GM06990 (cell line): ENCODE results near the gene CD63.

Experiments used
- DNase-seq: peaks from one replicate; pipeline ENCODE4 v3.0.0-alpha.2; 2011; ENCODE audit not compliant: insufficient read length; ENCODE audit errors: extremely low read depth
- H3K27me3 ChIP-seq: replicated peaks from 2 replicates; pipeline ENCODE4 v1.6.0; 2011; ENCODE audit warnings: low read length; ENCODE audit not compliant: control insufficient read depth, insufficient read depth
- H3K36me3 ChIP-seq: 2 replicates; pipeline ENCODE4 v1.5.1; 2011; ENCODE audit warnings: low read length; ENCODE audit not compliant: control insufficient read depth, insufficient read depth
- H3K4me3 ChIP-seq: replicated peaks from 2 replicates; pipeline ENCODE4 v1.5.1; 2011; ENCODE audit warnings: low read depth, mild to moderate bottlenecking, control low read depth, low read length
- TF ChIP-seq, protein P1 (sequence below): IDR thresholded peaks from 2 replicates; pipeline ENCODE4 v1.5.1; 2011; ENCODE audit warnings: low read length, control low read depth, mild to moderate bottlenecking, inconsistent platforms; ENCODE audit not compliant: insufficient read depth, poor library complexity, severe bottlenecking

CD63 gene

DNA sequence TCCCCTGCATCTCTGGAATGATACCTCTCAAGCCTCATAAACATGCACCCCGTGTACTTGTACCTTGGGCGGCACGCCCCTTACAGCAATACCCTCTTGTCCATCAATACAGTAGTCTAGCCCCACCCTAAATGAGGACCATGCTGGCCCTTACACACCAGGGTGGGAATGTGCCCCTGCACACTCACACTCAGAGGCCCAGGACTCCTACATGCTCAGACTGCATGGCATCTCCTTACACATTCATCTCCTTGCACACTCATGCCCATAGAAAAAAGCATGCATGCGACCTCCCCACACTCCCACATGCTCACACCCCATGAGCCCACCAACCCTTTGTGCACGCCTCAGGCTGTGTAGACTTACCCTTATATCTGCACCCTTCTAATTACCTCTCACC is 43.1 kb downstream of the CD63 start:
- no peak for DNase-seq
- Histone ChIP-seq H3K27me3 (peaks cover 5% of the 10 kb centered on the region; the same call in 1 of the 2 replicates), H3K4me3 (no peak overlapping the region), H3K36me3 (no peaks in the 10 kb centered on the region)
- TF ChIP-seq, protein P1, sequence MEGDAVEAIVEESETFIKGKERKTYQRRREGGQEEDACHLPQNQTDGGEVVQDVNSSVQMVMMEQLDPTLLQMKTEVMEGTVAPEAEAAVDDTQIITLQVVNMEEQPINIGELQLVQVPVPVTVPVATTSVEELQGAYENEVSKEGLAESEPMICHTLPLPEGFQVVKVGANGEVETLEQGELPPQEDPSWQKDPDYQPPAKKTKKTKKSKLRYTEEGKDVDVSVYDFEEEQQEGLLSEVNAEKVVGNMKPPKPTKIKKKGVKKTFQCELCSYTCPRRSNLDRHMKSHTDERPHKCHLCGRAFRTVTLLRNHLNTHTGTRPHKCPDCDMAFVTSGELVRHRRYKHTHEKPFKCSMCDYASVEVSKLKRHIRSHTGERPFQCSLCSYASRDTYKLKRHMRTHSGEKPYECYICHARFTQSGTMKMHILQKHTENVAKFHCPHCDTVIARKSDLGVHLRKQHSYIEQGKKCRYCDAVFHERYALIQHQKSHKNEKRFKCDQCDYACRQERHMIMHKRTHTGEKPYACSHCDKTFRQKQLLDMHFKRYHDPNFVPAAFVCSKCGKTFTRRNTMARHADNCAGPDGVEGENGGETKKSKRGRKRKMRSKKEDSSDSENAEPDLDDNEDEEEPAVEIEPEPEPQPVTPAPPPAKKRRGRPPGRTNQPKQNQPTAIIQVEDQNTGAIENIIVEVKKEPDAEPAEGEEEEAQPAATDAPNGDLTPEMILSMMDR, result no peak

DNA sequence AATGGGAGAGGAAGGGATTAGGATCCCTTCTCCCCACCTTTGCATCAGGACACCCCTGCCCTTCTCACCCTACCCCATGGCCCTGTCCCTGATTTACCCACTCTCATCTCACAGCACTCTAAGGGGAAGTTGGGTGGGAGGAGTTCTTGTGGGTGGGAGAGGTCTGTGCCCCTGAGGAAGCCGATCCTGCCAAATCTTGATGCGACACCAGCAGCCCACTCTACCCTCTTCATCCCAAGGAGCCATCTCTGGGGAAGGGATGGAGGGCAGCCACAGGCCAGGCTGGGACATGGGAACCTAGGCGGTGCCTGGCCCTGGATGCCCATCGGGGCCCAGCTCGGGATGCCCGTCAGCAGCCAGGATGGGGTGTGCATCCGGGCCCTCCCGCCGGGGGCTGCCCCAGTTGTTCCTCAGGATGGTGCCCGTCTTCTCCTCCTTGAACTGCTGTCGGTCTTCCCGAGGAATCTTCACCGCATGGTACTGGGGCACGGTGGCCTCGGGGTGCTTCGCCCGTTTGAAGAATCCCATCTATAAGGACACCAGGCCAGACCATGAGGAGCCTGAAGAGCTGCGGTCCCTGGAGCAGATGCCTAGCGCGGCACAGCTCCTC is 43.9 kb downstream of the CD63 start:
- peaks cover 5% of the 10 kb centered on the region; the same call in 1 of the 2 replicates for H3K27me3 ChIP-seq
- DNase-seq, result no peak
- no peaks in the 10 kb centered on the region for H3K36me3 ChIP-seq
- H3K4me3 ChIP-seq, result no peak overlapping the region
- TF ChIP-seq, protein P1, result no peak

DNA sequence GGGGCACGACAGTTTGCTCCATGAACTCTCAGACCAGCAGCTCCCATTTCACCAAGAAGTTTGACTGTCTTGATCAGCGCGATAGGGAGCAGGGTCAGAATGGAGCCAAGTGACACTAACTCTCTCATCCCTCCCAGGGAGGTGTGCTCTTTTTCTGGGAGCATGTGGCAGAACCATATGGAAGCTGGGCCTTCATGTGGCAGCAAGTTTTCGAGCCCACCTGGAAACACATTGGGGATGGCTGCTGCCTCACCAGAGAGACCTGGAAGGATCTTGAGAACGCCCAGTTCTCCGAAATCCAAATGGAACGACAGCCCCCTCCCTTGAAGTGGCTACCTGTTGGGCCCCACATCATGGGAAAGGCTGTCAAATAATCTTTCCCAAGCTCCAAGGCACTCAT is 45.1 kb downstream of the CD63 start:
- TF ChIP-seq, protein P1, result no peak
- Histone ChIP-seq H3K4me3 (no peak overlapping the region), H3K36me3 (no peaks in the 10 kb centered on the region), H3K27me3 (peaks cover 5% of the 10 kb centered on the region; the same call in 1 of the 2 replicates)
- no peak for DNase-seq

DNA sequence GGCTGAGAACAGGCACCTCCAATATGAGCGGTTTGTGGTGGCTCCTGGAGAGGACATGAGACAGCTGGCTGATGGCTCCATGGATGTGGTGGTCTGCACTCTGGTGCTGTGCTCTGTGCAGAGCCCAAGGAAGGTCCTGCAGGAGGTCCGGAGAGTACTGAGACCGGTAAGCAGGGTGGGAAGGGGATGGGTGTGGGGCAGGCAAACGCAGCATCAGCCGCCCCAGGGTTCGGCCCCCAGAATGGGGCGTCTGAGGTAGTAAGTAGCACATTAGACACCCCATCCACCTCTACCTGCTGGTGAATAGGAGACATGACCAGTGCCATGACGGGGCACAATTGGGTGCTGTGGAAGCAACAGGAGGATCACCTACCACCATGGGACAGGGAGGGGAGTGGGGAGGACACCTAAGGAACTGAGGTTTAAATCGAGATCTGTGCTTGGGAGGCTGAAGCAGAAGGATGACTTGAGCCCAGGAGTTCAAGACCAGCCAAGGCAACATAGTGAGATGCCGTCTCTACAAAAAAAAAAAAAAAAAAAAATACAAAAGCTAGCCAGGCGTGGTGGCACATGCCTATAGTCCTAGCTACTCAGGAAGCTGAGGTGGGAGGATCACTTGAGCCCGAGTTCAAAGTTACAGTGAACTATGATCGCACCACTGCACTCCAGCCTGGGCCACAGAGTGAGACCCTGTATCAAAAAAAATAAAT is 46.6 kb downstream of the CD63 start:
- Histone ChIP-seq H3K36me3 (no peaks in the 10 kb centered on the region), H3K27me3 (peaks cover 3% of the 10 kb centered on the region; the same call in 1 of the 2 replicates), H3K4me3 (no peak overlapping the region)
- TF ChIP-seq, protein P1, result no peak
- DNase-seq, result no peak

DNA sequence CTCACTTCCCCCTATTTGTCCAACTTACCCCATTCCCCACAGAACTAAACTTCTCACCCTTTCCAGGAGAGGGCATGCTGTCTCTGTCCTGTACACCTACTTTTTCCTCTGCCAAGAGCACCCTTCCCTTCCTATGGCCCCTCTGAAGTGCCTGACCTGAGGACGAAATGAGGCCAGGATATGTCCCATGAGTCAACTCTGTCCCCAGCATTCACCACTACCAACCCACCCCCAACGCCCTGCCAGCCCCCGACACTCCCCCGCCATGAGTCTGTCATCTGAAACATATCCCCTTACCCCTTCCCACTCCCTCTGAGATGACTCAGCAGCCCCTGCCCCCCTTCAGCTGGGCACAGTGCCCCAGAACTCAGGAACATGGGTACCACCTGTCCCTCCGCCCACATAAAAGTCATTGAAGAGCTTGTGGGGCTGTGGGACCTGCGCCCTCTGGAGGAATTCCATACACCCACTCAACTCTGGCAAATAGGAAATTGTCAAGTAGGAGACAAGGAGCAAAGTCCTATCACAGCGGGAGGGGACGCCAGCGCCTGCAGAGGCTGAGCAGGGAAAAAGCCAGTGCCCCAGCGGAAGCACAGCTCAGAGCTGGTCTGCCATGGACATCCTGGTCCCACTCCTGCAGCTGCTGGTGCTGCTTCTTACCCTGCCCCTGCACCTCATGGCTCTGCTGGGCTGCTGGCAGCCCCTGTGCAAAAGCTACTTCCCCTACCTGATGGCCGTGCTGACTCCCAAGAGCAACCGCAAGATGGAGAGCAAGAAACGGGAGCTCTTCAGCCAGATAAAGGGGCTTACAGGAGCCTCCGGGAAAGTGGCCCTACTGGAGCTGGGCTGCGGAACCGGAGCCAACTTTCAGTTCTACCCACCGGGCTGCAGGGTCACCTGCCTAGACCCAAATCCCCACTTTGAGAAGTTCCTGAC is 47.4 kb downstream of the CD63 start:
- H3K4me3 ChIP-seq, result no peak overlapping the region
- no peaks in the 10 kb centered on the region for H3K36me3 ChIP-seq
- peaks cover 3% of the 10 kb centered on the region; the same call in 1 of the 2 replicates for H3K27me3 ChIP-seq
- TF ChIP-seq, protein P1, result peak; percentile 6
- no peak for DNase-seq
